ENCODE measurements around the gene RSBN1L. TPM values are rescaled to one million over a fixed set of nuclear protein-coding genes. Genes with fewer than 3 reads are reported as not detected.
A peak's percentile ranks its signal among the peaks of the same experiment; 100 is the strongest.

RSBN1L gene
- total RNA-seq, 4 donors from 2014 or later, result 13.7 to 26.2 (median 19.8) TPM

DNA sequence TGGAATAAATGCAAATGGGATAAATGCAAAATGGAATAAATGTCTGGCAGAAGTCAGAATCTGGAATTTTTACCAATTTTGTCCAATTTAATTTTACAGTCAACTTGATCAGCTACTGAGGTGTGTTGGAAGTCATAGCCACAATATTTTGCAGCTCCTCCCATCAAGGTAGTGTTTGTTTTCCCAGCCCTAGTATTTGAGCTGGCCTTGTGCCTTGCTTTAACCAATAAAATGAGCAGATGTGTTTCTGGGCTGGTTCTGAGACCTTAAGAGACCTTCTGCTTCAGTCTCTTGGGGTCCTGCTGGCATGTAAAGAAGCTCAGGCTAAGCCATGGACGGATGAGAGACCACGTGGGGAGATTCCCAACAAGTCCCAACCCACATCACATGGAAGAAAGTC lies 42.7 kb upstream of the RSBN1L start:
- intact Hi-C loops (cut with DNase I; ENCODE audit: low total_unique reads) (no loop called here), in situ Hi-C loops (cut with MboI; ENCODE audit: low pct_ligation_motif_present in 1 of 4, low pct_unique_long_range_greater_than_20kb in 1 of 4, low sequenced_read_pairs in 3 of 4) (loop anchor here in 2 of 4 donors (10.0 to 25.0 kb wide), 3 partner anchors 101 to 284 kb away; no protein-coding TSS in a partner anchor)
- Histone ChIP-seq H3K4me1 (peaks cover 4 to 57% (median 23%) of the 10 kb centered on the region in 4 donors), H3K9me3 (no peaks in the 10 kb centered on the region), H3K4me3 (no peak overlapping the region), H3K27me3 (no peaks in the 10 kb centered on the region), H3K27ac (peak overlapping the region in 2 of 4 donors; percentile 63 to 80), H3K36me3 (no peaks in the 10 kb centered on the region)
- 50 to 60% methylated on average over 2 of the region's 2 CpGs for WGBS, 2 donors (ENCODE audit: low coverage in 1 of 2)
- TF ChIP-seq, protein P1, sequence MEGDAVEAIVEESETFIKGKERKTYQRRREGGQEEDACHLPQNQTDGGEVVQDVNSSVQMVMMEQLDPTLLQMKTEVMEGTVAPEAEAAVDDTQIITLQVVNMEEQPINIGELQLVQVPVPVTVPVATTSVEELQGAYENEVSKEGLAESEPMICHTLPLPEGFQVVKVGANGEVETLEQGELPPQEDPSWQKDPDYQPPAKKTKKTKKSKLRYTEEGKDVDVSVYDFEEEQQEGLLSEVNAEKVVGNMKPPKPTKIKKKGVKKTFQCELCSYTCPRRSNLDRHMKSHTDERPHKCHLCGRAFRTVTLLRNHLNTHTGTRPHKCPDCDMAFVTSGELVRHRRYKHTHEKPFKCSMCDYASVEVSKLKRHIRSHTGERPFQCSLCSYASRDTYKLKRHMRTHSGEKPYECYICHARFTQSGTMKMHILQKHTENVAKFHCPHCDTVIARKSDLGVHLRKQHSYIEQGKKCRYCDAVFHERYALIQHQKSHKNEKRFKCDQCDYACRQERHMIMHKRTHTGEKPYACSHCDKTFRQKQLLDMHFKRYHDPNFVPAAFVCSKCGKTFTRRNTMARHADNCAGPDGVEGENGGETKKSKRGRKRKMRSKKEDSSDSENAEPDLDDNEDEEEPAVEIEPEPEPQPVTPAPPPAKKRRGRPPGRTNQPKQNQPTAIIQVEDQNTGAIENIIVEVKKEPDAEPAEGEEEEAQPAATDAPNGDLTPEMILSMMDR (IDR thresholded peaks at IDR 0.05), result no peak
- TF ChIP-seq POLR2A (IDR thresholded peaks at IDR 0.05) (no peak), EP300 (IDR thresholded peaks at IDR 0.05; ENCODE audit: low read depth) (no peak), POLR2AphosphoS5 (IDR thresholded peaks at IDR 0.05) (no peak)
- no peak for DNase-seq

DNA sequence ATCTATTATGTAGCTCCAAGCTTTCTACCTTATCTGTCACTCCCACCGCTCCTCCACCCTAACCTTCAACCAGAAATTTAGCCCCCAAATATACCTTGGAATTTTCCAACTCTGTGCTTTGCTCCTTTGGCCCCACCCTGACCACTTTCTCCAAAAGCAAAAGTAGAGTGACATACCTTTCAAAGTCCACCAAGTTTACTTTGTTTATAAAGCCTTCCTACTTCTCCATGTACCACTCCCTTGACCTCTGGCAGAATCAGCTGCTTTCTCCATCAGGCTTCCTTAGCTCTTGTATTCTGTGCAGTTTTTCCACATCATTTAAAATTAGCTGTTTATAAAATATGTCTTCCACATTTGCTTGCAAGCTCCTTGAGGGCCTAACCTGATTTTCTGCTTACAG lies 40.9 kb upstream of the RSBN1L start:
- Histone ChIP-seq H3K36me3 (no peaks in the 10 kb centered on the region), H3K4me3 (no peak overlapping the region), H3K4me1 (peaks cover 4 to 57% (median 23%) of the 10 kb centered on the region in 4 donors), H3K9me3 (no peaks in the 10 kb centered on the region), H3K27ac (peak overlapping the region; percentile 55 to 80 (median 64)), H3K27me3 (no peaks in the 10 kb centered on the region)
- TF ChIP-seq EP300 (IDR thresholded peaks at IDR 0.05; ENCODE audit: low read depth), result no peak
- TF ChIP-seq, protein P1 (IDR thresholded peaks at IDR 0.05), result no peak
- no peak for TF ChIP-seq POLR2AphosphoS5 (IDR thresholded peaks at IDR 0.05)
- TF ChIP-seq POLR2A (IDR thresholded peaks at IDR 0.05), result no peak
- WGBS, 2 donors (ENCODE audit: low coverage in 1 of 2), result 50 to 93% methylated on average over 1 of the region's 1 CpG
- in situ Hi-C loops (cut with MboI; ENCODE audit: low pct_ligation_motif_present in 1 of 4, low pct_unique_long_range_greater_than_20kb in 1 of 4, low sequenced_read_pairs in 3 of 4) (loop anchor here in 2 of 4 donors (5.0 to 25.0 kb wide), 4 partner anchors 99 to 282 kb away; no protein-coding TSS in a partner anchor), intact Hi-C loops (cut with DNase I; ENCODE audit: low total_unique reads) (loop anchor here (5.0 kb wide), 1 partner anchor 102 kb away; no protein-coding TSS in a partner anchor)
- no peak for DNase-seq

DNA sequence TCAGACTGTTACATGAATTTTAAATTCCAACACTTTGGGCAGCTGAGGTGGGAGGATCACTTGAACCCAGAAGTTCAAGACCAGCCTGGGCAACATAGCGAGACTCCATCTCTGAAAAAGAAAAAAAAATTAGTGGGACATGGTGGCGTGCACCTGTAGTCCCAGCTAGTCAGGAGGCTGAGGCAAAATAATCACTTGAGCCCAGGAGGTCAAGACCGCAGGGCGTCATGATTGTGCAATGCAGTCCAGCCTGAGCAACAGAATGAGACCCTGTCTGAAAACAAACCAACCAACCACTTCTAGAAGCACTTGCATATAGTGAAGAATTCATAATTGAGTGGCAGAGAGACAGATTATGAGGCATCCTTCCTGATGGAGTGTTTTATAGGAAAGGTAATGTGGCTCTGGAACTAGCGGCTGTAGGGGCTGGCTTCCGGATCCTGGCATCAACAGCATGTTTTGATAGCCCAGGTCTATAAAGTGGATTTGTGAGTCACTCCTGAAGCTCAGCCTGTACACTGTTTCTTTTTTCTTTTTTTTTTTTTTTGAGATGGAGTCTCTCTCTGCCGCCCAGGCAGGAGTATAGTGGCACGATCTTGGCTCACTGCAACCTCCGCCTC lies 40.3 kb upstream of the RSBN1L start:
- Histone ChIP-seq H3K36me3 (no peaks in the 10 kb centered on the region), H3K9me3 (no peaks in the 10 kb centered on the region), H3K4me3 (no peak overlapping the region), H3K27ac (peak overlapping the region; percentile 55 to 80 (median 64)), H3K27me3 (no peaks in the 10 kb centered on the region), H3K4me1 (peaks cover 4 to 57% (median 23%) of the 10 kb centered on the region in 4 donors)
- no peak for TF ChIP-seq POLR2A (IDR thresholded peaks at IDR 0.05)
- no peak for TF ChIP-seq EP300 (IDR thresholded peaks at IDR 0.05; ENCODE audit: low read depth)
- TF ChIP-seq, protein P1 (IDR thresholded peaks at IDR 0.05), result no peak
- TF ChIP-seq POLR2AphosphoS5 (IDR thresholded peaks at IDR 0.05), result no peak
- WGBS, 2 donors (ENCODE audit: low coverage in 1 of 2), result 61 to 70% methylated on average over 8 to 9 of the region's 9 CpGs
- peak; percentile 51 for DNase-seq
- in situ Hi-C loops (cut with MboI; ENCODE audit: low pct_ligation_motif_present in 1 of 4, low pct_unique_long_range_greater_than_20kb in 1 of 4, low sequenced_read_pairs in 3 of 4) (loop anchor here in 2 of 4 donors (5.0 to 25.0 kb wide), 4 partner anchors 99 to 281 kb away; no protein-coding TSS in a partner anchor), intact Hi-C loops (cut with DNase I; ENCODE audit: low total_unique reads) (loop anchor here (5.0 kb wide), 1 partner anchor 101 kb away; no protein-coding TSS in a partner anchor)

DNA sequence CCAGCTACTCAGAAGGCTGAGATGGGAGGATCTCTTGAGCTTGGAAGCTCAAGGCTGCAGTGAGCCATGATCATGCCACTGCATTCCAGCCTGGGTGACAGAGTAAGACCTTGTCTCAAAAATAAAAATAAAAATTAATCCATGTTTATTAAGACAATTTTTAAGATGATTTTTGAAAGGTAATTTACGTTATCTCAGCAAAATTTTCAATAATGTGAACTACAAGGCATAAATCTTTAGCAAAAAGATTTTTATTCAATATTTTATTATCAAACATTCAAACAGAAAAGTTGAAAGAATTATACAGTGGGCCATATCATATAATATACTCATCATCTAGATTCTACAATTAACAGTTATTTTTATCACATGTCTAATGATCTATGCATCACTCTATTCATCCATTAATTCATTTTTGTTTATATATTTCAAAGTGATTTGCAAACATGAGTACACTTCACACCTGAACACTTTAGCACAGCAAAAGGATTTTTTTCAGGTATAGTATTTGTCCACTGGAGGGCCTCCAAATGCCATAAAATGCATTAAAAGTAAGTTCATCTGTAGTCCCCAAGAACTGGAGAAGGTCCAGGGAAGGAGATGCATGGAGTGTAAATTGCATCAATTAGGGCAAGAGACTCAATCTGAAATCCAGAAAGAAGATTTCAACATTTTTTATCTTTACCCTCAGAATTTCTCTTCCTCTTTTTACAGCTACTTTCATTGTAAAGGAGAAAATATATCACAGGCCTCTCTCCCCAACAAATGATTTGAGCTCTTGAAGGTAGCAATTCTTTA lies 38.6 kb upstream of the RSBN1L start:
- Histone ChIP-seq H3K27me3 (no peaks in the 10 kb centered on the region), H3K36me3 (no peaks in the 10 kb centered on the region), H3K27ac (no peak overlapping the region), H3K4me3 (no peak overlapping the region), H3K9me3 (no peaks in the 10 kb centered on the region), H3K4me1 (peaks cover 4 to 48% (median 21%) of the 10 kb centered on the region in 4 donors)
- in situ Hi-C loops (cut with MboI; ENCODE audit: low pct_ligation_motif_present in 1 of 4, low pct_unique_long_range_greater_than_20kb in 1 of 4, low sequenced_read_pairs in 3 of 4) (loop anchor here in 2 of 4 donors (5.0 to 25.0 kb wide), 4 partner anchors 97 to 280 kb away; no protein-coding TSS in a partner anchor), intact Hi-C loops (cut with DNase I; ENCODE audit: low total_unique reads) (loop anchor here (5.0 kb wide), 1 partner anchor 100 kb away; no protein-coding TSS in a partner anchor)
- DNase-seq, result no peak
- TF ChIP-seq, protein P1 (IDR thresholded peaks at IDR 0.05), result peak; percentile 43 to 74 (median 56)
- no peak for TF ChIP-seq POLR2A (IDR thresholded peaks at IDR 0.05)
- 68 to 73% methylated on average over 1 of the region's 1 CpG for WGBS, 2 donors (ENCODE audit: low coverage in 1 of 2)

Measured in transverse colon (tissue), 4 donors.